Retinal pigment epithelial cell (primary cell): ENCODE measurements around the gene VPS37D.
A peak's percentile ranks its signal among the peaks of the same experiment; 100 is the strongest.
"Not testable (repeated sequence)": the region's sequence is repeated elsewhere in the genome, so short reads cannot be mapped to it uniquely, and the experiment has no call there.

Experiments
- DNase-seq: peaks from one replicate; pipeline ENCODE4 v3.0.0-alpha.2; 2010; ENCODE audit warnings: low read depth
- H3K4me3 ChIP-seq: 2 replicates; pipeline ENCODE4 v1.5.1; 2011; ENCODE audit warnings: mild to moderate bottlenecking, low read length, control low read depth, moderate library complexity
- TF ChIP-seq, protein P1 (sequence below): conservative IDR thresholded peaks from 2 replicates; pipeline ENCODE4 v1.5.1; 2011; ENCODE audit warnings: low read depth, low read length, control low read depth, inconsistent platforms

Gene VPS37D

DNA sequence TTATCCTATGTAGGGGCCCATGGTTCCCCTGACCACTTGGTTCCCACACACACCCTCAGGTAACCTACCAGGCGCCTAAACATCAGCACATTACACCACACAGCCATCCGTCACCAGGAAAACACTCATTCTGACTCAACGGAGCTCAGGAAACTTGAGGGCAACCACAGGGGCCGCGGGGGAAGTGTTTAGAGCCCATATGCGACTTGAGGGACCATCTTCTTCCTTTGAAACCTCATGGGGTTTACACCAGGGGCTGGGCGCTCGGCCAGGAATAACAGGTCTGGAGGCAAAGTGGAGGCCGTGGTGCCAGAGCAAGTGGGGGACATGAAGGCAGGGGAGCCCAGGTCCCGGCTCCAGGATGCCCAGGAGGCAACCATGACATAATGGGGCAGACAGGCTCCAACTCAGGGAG, 50.4 kb downstream of the VPS37D start:
- peak overlapping the region; percentile 75 for H3K4me3 ChIP-seq
- TF ChIP-seq, protein P1, sequence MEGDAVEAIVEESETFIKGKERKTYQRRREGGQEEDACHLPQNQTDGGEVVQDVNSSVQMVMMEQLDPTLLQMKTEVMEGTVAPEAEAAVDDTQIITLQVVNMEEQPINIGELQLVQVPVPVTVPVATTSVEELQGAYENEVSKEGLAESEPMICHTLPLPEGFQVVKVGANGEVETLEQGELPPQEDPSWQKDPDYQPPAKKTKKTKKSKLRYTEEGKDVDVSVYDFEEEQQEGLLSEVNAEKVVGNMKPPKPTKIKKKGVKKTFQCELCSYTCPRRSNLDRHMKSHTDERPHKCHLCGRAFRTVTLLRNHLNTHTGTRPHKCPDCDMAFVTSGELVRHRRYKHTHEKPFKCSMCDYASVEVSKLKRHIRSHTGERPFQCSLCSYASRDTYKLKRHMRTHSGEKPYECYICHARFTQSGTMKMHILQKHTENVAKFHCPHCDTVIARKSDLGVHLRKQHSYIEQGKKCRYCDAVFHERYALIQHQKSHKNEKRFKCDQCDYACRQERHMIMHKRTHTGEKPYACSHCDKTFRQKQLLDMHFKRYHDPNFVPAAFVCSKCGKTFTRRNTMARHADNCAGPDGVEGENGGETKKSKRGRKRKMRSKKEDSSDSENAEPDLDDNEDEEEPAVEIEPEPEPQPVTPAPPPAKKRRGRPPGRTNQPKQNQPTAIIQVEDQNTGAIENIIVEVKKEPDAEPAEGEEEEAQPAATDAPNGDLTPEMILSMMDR = no peak
- DNase-seq = no peak

DNA sequence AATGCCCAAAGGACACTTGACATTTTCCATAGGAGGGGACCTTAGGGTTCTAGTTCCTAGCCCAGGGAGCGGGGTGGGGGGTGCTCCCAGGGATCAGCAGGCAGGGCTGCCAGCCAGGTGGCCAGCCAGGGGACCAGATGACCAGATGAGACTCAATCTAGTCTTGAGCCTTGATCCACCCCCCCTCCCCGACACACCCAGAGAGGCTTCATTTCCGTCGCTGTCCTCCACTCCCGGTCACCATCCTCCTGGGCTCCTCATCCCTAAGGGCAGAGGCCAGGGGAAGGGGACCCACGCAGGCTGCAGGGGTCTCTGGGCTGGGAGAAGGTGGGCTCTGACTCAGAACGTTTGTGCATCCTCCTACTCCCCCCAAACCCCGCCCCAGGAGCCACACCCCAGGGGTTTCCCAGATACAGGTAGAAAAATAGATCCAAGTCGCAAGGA, 50.8 kb downstream of the VPS37D start:
- TF ChIP-seq, protein P1 = no peak
- no peak for DNase-seq
- H3K4me3 ChIP-seq = peak overlapping the region; percentile 75

DNA sequence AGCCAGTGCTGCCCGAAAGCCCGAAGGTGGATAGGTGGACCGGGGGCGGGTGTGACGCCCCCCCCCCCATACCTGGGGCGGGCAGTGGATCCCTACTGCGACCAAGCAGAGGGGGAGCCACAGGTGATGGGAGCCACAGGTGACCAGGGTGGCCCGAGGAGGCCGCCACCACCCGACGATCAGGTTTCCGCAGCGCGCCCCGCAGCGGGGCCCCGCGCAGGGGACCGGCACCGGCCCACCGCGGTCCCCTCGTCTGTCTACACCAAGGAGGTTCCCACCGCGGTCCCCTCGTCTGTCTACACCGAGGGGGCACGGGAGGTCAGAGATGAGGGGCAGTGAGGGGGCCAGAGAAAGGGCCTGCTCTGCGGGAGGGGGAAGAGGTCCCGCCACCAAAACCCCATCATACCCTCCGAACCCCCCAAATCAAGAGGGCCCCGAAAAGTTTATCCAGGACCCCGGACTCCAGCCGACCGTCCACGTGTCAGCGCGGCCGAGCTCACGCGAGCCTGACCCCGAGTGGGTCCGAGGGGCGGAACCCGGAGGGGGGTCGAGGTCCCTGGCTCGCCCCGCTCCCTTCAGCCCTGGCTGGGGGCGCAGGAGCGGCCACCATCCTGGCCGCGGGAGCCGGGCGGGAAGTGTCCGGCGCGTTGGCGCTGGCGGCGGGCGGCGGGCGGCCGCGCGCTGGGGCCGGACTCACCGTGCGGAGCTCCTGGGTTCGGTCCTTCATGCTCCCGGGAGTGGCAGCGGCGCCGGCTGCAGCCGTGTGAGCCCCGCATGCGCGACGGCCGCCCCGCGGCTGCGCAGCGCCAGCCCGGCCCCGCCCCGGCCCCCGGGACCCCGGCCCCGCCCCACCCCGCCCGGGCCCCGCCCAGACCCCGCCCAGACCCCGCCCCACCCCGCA, 51.5 kb downstream of the VPS37D start, which contains the start of gene STX1A:
TSS of gene STX1A (minus strand) at position 765 of the 901 bp plus-strand sequence. CDS start at position 727, 38 bp downstream.
- H3K4me3 ChIP-seq = peak within 1 kb of the TSS; percentile 75
- TF ChIP-seq, protein P1 = no peak
- DNase-seq = no peak

DNA sequence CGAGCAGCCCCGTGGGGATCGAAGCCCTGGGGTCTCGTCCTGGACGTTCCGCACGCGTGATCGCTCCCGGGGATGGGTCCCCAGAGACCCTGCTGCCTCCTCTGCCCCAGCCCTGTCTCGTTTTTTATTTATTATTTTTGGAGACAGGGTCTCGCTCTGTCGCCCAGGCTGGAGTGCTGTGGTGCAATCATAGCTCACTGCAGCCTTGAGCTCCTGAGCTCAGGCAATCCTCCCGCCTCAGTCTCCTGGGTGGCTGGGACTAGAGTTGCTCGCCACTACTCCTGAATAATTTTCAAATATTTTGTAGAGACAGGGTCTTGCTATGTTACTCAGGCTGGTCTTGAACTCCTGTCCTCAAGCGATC, 52.2 kb downstream of the VPS37D start:
- H3K4me3 ChIP-seq = peak overlapping the region; percentile 42
- TF ChIP-seq, protein P1 = no peak
- no peak for DNase-seq

DNA sequence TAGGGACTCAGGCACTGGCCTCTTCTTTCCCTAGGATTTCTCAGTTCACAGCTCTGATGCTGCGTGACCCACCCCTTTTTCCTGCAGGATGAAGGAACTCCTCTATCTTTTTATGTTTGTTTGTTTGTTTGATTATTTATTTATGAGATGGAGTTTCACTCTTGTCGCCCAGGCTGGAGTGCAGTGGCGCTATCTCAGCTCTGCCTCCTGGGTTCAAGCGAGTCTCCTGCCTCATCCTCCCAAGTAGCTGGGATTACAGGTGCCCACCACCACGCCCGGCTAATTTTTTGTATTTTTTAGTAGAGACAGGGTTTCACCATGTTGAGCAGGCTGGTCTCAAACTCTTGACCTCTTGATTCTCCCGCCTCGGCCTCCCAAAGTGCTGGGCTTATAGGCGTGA, 52.8 kb downstream of the VPS37D start:
- not testable (repeated sequence) for DNase-seq, H3K4me3 ChIP-seq

DNA sequence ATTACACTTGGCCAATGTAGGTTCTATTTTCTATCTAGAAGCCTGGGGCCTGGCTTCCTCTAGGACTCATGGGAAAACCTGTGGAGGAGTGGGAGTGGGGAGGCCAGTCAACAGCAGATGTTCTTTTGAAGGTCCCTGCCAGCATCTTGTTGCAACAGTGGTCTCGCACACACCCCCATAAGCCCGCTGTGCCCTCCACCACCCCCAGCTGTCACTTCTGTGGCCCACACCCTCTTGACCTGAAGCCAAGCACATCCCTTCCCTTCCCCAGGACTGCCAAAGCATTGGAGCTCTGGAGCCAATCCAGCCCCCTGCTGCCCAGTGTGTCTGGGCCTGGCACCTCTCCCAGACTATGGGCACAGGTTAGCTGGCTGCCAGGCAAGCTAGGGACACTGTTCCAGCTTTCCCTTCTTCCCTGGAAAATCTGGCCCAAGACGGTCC, 53.8 kb downstream of the VPS37D start:
- TF ChIP-seq, protein P1 = no peak
- DNase-seq = no peak
- H3K4me3 ChIP-seq = no peak overlapping the region
